Embryonic facial prominence (tissue), 1 donor: ENCODE data around the gene GNG13.
"Not testable (repeated sequence)": the region's sequence is repeated elsewhere in the genome, so short reads cannot be mapped to it uniquely, and the experiment has no call there.

Experiments used
- DNase-seq: peaks from one replicate; pipeline ENCODE4 v3.0.0-alpha.2; 2016; ENCODE audit errors: extremely low spot score

GNG13 gene

DNA sequence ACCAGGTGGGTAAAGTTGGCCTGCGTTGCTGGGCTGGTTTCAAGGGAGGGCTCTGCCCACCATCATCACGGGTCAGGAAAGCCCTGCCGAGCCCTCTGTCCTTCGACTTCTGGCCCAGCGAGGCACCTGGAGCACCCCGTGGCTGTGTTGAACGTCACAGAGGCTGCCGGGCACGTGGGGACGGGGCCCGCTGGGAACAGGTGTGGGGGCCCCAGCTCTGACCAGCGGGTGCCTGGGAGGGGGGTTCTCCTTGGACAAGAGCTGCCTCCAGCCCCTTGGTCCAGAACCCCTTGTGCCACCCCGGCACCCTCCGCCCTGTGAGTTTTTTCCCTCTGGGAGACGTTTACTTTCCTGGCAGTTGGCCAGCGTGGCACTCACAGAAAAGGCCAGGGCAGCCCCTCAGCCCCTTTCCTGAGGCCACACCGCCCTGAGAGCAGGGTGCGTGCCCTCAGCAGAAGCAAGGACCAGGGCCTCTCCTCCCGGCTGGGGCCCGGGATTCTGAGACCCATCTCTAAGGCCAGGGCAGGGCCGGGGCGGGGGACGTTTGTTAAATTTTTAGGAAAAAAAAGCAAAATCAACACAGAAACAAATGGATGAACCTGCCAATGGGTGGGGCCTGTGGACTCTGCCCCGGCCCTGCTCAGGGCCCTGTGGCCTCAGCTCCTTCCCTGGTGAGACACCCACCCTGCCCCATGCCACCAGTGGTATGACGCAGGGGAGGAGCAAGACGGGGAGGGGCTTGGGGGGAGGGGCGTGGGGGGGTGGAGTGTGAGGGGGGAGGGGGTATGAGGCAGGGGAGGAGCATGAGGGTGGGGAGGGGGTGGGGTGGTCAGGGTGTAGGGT lies 31.3 kb upstream of the GNG13 start:
- no peak for DNase-seq

DNA sequence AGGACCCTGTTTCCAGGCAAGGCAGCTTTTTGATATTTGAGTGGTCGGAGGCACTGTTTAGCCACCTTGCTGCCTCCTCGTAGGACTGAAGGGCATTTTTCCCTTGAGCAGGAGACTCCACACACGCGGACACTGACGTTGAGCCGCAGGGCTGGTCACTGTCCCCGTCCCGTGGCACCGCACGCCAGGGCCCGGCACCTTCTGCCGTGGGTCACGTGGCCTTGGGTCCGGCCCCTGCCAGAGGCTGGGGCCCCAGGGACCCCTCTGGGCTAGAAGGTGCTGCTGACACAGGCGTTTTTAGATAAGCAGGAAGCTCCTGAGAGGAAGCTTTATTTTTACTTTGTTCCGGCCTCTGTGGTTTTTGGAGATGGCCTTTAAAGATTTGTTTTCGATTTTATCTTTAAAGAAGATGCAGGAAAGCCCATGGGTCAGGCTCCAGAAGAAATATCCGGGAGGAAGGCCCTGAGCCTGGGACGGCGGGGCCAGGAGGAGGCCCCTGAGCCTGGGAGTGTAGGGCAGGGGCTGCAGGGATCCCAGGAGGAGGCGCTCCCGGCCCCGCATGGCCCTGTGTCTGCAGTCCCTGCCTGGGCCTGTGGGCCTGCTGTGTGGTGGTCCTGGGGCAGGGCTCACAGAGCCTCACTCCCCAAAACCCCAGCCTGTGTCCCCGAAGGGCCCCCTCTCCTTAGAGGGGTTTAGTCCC lies 30.5 kb upstream of the GNG13 start:
- no peak for DNase-seq

DNA sequence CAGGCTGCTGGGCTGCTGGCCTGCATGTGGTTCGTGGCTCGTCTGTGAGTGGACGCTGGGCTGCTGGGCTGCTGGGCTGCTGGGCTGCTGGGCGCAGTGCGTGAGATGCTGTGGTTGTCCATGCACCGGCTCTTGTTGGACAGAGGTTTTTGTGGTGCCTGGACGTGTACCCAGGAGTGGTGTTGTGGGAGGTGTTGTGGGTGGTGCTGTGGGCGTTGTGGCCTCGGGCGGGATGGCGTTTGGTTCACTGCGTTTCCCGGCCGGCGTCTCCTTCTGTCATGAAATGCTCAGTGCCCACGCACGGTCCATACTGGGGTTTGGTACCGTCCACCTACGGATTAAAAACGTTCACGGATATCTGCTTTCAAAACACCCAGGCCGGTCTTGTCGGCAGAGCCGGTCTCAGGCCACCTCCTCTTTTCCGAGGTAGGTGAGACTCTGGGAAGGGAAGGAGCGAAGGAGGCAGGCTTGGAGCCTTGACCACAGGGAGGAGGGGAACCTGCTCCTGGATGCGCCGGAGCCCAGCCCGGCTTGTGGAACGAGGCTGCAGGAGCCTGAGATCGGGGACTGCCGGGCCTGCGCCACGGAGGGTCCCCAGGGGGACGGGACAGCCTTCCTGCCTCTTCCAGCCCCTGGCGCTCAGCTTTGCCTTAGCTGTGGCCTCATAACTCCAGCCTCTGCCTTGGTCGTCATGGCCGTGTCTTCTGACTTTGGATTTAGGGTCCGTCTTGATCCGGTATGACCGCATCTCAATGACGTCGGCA lies 29.8 kb upstream of the GNG13 start:
- no peak for DNase-seq

DNA sequence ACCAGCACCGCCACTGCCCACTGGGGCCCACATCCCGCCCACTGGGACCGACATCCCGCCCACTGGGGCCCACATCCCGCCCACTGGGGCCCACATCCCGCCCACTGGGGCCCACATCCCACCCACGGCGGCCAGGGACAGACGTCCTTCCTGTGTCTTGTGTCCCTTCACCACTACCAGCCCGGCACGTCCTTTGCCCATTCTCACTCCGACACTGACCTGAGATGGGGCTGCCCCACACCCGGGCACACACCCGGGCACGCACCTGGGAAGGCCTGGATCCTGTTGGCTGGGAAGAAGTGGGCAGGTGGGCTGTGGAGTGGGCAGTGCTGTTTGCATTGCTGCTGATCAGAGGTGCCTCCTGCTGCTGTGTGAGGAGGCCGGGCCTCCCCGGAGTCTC lies 28.4 kb upstream of the GNG13 start:
- DNase-seq: no peak

DNA sequence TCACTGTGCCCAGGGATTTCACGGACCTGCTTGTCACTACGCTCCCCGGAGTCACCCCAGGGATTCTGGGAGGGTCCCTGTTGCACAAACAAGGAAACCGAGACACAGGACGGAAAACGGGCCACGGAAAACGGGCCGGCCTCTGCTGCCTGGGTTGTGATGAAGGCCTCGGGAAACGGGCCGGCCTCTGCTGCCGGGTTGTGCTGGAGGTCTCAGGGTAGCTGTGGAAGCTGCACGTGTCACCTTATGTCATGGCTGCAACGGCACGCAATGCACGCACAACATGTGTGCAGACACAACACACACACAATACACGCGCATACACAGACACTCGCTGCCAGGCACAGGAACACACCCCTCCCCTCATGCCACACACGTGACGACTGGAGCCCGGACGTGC lies 27.0 kb upstream of the GNG13 start:
- no peak for DNase-seq

DNA sequence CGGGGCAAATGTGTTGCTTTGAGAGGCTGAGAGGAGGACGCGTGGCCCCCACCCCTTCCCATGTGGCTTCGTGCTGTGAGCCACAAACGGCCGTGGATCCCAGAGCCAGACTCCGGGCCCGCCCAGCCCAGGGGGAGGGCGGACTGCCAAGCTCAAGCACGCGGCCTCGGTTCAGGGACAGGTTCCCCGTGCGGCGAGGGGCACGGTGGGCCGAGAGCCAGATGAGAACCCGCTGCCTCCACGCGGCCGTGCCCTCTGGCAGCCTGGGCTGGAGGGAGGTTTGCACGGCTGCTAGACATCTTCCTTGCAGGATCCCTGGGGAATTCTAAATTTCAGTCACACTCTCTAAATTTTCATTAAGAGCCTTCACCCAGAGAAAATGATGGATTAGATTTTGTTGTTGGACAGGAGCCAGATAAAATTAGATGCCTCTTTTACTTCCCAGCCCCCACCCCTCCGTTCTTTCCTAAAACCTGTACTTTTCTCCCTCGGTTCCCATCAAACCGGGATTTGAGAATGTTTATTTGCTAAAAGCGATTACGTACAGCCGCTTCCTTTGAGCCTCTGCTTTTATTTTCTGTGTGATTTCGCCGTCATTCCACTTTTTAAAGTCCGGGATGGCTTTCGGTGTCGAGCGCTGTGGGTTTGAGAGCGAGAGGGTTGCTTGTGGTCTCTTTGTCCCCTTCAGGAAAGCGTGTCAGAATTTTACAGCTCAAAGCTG lies 25.0 kb upstream of the GNG13 start:
- peak; percentile 50 for DNase-seq

DNA sequence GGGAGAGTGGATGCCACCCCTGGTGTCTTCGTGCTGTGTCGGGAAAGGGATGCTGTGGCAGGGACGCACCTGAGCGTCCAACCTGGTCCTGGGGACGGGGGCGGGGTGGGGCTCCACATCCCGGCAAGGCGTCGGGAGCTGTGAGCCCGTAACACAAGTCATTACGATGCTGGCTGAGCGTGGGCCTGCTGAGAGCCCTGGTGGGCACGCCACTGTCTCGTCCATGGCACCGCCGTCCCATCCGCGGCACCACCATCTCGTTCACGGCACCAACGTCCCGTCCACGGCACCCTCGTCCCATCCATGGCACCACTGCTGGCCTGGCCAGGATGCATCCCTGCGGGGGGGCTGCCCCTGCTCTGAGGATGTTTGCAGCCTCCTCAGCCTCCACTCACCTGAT lies 24.1 kb upstream of the GNG13 start:
- no peak for DNase-seq

DNA sequence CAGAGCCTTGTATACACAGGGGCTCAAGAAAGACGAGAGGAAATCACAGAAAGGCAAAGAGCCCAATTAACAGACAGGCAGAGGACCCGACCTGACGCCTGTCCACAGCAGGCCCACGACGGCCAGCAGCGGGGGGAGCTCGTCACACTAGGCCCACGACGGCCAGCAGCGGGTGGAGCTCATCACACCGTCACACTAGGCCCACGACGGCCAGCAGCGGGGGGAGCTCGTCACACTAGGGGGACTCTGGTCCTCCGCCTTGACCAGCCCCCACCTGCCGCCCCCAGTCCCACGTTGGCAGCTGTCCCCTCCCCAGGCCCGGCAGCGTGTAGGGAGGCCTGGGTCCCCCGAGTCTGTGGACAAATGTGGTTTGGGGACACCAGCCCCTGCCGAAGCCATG lies 23.7 kb upstream of the GNG13 start:
- no peak for DNase-seq

DNA sequence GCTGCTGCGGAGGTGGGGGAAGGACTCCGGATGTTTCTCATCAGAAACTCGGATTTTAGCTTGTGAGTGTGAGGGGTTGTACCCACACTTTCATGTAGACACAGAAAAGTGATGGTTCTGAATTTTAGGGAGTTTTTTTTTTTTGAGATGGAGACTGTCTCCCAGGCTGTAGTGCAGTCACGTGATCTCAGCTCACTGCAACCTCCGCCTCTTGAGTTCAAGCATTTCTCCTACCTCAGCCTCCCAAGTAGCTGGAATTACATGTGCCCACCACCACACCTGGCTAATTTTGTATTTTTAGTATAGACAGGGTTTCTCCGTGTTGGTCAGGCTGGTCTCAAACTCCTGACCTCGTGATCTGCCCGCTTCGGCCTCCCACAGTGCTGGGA lies 22.4 kb upstream of the GNG13 start:
- DNase-seq: no peak

DNA sequence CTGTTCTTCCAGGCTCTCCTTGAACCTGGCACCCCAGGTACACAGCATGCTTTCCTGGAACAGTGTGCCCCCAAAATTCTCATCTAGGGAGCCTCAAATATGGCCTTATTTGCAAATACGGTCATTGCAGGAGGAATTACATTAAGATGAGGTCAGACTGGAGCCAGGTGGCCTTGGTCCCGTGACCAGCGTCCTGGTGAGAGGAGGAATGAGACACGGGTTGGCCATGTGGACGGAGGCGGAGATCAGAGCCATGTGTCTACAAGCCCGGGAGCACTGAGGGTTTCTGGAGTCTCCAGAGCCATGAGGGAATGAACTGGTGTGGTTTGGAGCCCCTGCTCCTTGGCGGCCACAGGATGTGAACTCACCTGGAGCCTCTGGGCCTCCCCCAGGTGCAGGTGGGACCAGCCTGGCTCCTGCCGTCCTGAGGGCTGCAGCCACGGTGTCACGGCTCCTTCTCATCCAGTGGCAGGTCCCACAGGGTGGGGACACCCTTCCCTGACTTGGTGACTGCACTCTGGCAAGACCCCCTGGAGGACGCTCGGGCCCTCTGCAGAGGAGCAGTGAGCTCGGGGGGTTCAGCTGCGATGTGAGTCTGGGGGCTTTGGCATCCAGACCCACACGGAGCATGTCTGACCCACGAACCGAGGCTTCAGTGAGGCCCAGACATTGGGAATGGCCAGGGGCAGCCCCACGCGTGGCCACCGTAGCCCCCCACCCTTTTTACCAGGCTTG lies 21.8 kb upstream of the GNG13 start:
- DNase-seq: no peak

DNA sequence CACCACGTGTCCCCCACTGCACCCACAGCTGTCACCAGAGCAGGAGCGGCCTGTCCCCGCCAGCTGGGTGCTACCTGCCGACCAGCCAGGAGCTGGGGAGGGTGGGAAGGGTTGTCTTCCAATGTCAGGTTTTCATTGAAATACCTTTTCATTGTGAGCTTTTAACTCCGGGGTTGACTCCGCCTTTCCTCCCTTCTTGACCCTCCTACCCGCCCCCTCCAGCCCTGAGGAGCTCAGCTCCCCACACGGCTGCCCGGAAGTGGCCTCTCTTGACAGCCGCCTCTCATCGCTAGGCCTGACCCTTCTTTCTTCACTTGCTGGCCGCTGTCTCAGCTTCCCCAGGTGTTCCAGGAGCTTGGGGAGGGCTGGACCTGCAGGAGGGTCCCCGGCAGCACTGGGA lies 21.2 kb upstream of the GNG13 start:
- no peak for DNase-seq

DNA sequence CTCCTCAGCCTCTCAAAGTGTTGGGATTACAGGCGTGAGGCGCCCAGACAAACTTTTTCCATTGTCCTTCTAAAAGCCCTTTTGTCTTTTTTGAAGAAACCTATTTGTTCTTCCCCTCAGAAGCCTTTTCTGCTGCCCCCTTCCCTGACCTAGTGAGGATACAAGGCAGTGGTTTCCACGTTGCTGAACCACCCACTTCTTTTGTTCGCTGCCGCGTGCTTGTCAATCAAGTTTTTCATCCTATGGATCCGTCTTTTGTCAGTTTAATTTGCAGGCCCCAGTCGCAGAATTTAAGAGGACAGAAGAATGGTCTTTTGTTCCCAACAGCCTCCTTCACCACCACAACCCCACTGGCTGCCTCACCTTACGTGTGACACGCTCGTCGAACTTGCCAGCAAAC lies 20.2 kb upstream of the GNG13 start:
- no peak for DNase-seq

DNA sequence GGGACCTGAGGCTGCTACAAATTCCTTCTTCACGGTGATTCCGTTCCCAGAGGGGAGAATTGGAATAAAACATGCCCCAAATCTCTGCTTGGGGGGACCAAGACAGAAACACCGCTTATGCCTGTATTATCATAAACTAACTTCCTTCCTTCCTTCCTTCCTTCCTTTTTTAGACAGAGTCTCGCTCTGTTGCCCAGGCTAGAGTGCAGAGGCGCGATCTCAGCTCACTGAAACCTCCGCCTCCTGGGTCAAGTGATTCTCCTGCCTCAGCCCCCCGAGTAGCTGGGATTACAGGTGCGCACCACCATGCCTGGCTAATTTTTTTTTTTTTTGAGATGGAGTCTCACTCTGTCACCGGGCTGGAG lies 19.5 kb upstream of the GNG13 start:
- DNase-seq: not testable (repeated sequence)

DNA sequence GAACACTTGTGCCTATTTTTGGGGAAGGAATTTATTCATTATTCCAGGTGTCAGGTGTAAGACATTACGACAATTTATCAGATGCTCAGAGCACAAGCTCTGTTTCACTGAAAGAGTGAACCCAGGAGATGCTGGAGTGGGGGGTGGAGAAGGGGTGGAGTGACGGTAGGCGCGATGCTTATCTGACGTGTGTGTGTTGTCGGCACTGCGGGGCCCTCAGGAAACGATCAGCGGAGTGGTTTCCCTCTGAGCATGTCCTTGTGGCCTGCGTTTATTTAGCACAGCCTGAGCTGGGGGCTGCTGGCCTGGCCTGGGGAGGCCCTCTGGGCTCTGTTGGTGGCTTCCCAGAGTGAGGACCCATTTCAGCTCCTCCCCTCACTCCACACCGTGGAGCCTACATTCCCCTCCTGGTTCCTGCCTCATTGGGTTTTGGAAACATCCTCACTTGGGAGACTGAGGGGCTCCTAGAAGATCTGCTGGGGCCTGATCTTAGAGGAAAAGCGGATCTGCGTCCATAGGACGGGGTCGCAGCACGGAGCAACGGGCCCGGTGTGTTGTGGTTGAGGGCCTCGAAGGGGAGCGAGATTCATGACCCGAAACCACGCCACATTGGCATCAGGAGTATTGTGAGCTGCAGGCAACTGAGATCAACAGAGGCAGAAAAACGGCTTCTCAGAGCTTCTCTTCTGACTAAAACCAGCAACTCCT lies 19.0 kb upstream of the GNG13 start:
- no peak for DNase-seq

DNA sequence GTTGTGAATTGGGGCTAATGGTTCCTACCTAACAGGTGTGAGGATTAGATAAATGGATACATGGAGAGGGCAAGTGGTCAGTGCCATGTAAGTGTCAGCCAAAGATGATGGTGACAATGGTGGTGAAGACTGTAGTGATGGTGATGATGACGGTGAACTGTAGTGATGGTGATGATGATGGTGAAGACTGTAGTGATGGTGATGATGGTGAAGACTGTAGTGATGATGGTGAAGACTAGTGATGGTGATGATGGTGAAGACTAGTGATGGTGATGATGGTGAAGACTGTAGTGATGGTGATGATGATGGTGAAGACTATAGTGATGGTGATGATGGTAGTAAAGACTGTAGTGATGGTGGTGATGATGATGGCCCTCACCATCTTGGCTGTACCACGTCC lies 18.1 kb upstream of the GNG13 start:
- DNase-seq: no peak

DNA sequence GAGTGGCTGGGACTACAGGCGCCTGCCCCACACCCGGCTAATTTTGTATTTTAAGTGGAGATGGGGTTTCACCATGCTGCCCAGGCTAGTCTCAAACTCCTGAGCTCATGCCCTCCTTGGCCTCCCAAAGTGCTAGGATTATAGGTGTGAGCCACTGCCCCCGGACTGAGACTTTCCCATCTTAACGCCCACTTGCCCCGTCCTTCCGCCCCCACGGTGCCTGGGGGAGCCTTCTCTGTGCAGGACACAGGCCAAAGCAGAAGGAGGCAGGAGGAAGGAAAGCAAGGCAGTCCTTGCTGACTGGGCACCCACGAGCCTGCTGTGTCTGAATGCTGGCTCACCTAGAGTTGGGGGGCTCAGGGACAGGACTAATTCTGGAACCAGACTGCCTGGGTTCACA lies 17.6 kb upstream of the GNG13 start:
- DNase-seq: no peak

DNA sequence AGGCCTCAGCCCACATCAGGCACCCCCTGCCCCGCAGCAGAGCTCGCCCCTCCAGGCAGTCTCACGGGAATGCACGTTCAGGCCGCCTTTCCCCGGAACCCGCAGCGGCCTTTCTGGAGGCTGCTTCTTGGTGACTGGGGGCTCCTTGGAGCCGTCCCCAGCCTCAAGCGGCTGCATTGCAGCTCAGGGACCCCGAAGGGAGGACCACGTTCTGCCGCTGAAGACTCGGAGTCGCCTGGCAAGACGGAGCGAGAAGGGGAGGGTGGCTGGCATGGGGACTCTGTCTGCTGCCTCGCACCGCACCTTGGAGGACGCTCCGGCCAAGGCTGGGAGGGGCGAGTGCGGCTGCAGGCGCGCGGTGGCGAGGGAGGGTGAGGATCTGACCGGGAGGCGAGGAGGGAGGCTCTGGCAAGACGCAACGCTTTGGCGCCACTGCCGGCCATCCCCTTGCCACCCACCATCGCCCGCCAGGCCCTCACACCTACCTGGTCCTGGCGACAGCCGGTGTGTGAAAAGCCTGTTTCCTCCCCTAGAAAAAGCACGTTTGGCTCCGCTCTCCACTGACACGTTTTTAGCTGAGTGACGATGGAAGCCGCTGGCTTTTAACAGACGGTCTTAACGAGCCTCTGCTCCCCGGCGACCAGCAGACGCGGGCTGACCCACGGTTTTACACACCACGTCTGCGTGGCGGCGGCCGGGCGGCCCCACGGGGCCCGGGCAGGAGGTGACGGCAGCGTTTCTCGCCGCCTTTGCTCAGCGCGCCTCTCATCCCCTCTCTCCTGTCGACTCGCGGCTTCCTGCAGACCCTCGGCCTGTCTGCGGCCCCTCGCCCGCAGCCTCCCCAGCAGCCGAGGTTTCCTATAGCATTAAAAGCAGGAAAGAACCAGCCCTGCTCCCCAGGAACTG lies 16.7 kb upstream of the GNG13 start:
- DNase-seq: no peak

DNA sequence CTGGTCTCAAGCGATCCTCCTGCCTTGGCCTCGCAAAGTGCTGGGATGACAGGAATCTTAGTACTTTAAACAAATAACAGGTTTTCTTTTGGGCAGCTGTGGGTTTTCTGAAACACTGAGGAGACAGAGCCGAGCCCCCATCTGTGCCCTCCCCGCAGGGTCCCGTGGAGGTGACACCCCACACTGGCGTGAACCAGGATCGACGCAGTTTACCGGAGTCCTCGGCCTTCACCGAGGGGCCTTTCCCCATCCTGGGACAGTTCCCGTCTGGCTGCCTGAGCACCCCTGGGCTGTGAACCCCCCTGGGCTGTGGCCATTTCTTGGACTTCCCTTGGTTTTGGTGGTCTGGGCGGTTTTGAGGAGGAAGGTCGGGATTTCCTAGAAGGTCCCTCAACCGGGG lies 15.3 kb upstream of the GNG13 start:
- DNase-seq: no peak

DNA sequence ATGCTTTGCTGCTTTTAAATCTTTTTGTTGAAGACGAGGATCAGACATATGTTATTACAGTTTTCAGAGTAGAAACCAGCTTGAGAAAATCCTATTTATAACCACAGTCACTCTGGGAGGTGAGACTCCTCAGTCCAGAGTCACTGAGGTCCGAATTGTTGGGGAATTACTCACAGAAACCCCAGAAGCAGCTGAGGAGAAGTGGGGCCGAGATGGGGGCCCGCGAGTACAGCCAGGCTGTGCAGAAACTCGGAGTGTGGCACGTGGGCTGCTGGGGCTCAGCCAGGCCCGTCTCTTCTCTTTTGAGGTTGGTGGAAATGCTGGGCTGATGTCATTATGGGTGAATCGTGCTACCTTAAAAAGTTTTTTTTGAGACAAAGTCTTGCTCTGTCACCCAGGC lies 14.4 kb upstream of the GNG13 start:
- DNase-seq: no peak

DNA sequence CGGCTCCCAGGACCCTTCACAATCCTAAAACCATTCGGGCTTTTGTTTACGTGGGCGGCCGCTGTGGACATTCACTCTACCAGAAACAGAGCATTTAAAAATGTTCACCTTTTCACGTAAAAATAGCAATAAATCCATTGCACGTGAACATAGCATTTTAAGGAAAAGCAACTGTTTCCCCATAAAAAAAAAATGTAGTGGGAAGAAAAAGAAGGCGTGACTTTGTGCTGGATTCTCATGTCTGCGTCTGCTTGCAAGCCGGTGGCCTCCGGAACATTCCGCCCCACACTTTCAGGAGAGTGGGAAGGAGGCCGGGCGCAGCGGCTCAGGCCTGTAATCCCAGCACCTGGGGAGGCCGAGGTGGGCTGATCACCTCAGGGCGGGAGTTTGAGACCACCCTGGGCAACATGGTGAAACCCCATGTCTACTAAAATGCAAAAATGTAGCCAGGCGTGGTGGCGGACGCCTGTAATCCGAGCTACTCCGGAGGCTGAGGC lies 13.4 kb upstream of the GNG13 start:
- DNase-seq: no peak
